LNCAP (cell line): ENCODE results near the gene AIRE.

Experiments
- TF ChIP-seq, protein P1 (sequence below): fragments of 450-650 bp; IDR thresholded peaks from 2 replicates; pipeline ENCODE4 v1.5.1; 2017; ENCODE audit warnings: mild to moderate bottlenecking

The AIRE gene

DNA sequence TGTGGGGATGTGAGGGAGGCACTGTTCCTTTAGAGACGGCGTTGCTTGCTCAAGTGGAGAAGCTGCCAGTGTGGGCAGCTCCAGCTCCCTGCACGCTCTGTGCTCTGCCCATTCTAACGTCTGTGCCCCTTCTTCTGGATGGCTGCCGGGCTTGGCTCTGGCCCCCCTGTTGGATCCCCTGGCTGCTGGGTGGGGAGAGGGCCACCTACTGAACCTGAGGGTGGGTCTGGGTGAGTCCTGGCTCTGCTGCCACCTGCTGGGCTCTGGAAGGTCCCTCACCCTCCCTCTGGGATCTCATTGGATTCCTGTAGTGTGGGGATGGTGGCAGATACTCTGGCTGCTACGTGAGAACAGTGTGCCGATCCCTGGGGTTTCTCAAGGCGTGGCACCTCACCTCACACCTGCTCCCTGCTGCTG, 19.2 kb downstream of the AIRE start:
- TF ChIP-seq, protein P1, sequence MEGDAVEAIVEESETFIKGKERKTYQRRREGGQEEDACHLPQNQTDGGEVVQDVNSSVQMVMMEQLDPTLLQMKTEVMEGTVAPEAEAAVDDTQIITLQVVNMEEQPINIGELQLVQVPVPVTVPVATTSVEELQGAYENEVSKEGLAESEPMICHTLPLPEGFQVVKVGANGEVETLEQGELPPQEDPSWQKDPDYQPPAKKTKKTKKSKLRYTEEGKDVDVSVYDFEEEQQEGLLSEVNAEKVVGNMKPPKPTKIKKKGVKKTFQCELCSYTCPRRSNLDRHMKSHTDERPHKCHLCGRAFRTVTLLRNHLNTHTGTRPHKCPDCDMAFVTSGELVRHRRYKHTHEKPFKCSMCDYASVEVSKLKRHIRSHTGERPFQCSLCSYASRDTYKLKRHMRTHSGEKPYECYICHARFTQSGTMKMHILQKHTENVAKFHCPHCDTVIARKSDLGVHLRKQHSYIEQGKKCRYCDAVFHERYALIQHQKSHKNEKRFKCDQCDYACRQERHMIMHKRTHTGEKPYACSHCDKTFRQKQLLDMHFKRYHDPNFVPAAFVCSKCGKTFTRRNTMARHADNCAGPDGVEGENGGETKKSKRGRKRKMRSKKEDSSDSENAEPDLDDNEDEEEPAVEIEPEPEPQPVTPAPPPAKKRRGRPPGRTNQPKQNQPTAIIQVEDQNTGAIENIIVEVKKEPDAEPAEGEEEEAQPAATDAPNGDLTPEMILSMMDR: peak; percentile 72

DNA sequence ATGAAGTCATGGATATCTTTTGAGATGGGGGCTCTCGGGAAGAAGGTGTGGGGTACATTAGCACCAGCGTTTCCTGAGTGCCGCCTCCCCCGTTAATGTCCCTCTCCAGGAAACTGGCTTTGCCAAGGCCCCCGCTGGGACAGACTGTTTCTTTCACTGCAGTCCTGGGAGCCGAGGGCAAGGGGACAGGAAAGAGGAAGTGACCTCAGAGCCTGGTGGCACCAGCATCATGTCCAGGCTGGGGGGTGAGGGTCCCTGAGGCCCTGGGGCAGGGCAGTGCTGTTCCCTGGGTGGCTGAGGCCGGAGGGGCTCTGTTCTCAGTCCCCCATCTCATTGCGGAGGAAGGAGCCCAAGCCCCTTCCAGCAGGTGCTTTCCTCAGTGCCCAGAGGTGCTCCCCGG, 20.0 kb downstream of the AIRE start:
- TF ChIP-seq, protein P1: no peak

DNA sequence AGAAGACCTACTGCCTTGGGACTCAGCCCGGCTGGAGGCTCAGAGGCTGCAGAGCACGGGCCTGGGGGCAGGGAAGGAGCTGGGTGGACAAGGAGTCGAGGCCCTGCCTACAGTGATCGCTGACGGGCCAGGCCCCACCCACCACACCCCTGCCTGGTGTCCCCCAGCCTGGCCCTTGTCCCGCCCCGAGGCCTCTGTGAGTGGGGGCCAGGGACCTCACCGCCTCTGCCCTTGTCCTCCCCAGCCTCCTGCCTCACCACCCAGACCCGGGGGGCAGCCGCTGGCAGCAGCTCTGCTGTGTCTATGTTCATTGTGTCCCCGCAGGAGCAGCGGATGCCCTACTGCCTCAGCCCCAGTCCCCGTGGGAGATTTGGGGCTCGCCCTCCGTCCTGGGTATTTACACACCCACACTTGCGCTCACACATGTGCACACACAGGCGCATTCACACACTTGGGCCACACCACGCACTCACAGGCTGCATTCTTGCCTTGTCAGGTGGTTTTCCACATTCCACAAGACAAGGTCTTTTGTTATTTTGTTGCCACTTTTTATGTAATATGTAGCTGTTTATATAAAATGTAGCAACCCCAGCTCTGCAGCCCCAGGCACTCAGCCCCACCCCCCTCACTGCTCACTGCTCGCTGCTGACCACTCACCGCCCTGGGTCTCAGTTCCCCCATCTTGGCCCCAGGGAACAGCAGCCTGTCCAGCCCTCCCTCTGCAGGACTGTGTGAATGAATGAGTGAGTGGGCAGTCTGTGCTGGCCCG, 21.4 kb downstream of the AIRE start:
- TF ChIP-seq, protein P1: no peak

DNA sequence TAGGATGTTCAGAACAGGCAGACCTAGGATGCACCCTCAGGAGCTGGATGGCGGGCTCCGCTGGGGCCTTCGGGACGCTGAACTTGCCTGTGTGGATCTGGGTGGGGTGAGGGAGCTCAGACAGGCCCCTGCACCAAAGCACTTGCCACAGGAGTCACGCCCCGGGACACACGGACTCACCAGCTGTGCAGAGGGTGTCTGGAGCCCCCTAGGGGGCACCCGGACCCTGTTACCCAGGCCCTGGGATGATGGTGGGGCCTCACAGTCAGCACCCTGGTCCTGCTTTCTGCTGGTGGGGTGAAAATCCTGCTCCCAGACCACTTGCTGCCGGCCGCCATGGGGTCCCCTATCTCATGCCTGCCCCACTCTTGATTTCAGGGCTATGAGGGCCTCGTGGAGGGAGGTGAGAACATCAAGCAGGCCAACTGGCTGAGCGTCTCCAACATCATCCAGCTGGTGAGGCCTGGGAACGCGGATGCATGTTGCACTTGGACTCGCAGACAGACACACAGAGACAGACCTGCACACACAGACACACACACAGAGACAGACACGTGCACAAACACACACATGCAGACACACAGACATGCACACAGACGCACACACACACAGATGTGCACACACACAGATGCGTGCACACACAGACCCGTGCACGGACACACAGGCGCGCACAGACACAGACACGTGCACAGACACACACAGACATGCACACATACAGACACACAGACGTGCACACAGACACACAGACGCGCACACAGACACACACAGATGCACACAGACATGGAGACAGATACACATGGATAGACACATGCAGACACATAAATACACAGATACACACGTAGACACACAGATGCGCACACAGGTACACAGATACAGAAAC, 25.2 kb downstream of the AIRE start:
- TF ChIP-seq, protein P1: no peak

DNA sequence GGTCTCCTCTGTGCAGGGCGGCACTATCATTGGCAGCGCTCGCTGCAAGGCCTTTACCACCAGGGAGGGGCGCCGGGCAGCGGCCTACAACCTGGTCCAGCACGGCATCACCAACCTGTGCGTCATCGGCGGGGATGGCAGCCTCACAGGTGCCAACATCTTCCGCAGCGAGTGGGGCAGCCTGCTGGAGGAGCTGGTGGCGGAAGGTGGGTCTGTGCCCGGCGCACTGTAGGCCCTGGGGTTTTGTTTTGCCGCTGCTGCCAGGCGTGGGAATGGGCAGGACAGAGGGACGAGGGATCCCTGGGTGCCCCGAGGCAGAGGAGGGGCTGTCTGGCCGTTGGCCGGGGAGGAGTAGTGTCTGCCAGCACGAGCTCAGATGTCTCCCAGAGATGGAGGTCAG, 26.4 kb downstream of the AIRE start:
- TF ChIP-seq, protein P1: no peak

DNA sequence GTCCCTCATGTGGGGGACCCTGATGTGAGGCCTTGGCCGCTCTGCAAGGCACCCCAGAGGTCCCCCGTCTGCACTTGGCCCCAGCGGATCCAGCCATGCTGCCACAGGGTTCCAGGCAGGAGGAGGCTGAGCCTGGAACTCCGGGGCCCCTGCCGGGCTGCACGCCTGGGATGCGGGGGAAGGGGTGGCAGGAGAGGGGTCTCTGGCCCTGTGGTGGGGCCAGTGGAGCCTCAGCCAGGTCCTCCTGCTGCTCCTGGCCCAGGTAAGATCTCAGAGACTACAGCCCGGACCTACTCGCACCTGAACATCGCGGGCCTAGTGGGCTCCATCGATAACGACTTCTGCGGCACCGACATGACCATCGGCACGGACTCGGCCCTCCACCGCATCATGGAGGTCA, 27.0 kb downstream of the AIRE start:
- TF ChIP-seq, protein P1: no peak

DNA sequence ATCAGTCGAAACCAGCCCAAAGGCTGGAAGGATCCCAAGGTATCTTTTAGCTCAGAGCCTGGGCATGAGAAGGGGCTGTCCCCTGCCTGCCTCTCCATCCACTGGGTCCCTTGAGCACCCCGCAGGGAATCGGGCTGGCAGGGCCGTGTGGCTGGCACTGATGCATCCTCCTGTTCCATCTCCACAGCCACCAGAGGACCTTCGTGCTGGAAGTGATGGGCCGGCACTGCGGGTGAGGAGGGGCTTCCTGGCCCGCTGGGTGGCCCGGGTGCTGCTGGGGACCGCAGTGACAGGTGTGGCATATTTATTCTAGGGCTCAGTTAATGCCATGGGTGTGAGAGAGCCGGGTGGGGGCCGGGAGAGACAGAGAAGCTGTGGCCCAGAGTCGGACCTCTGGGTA, 27.8 kb downstream of the AIRE start:
- TF ChIP-seq, protein P1: no peak
